Fibroblast of lung (primary cell): Measurements from ENCODE around the gene RNASEH2B. TPM values are rescaled to one million over a fixed set of nuclear protein-coding genes. Genes with fewer than 3 reads are reported as not detected.

Source experiments
- DNase-seq, 2 donors: peaks; one replicate each; pipeline versions ENCODE4 v3.0.0 to v3.0.0-alpha.2; 2010; ENCODE audit warnings: low read depth in 2 of 2
- H2AFZ ChIP-seq: 2 replicates; pipeline ENCODE4 v1.5.1; 2012; ENCODE audit warnings: low read length, control low read depth, inconsistent platforms
- H3K27ac ChIP-seq: 2 replicates; pipeline ENCODE4 v1.5.1; 2011; ENCODE audit warnings: low read length, control low read depth; ENCODE audit not compliant: insufficient read depth
- H3K27me3 ChIP-seq: 2 replicates; pipeline ENCODE4 v1.5.1; 2011; ENCODE audit warnings: mild to moderate bottlenecking, low read length; ENCODE audit not compliant: control insufficient read depth, insufficient read depth
- H3K36me3 ChIP-seq: 2 replicates; pipeline ENCODE4 v1.5.1; 2011; ENCODE audit warnings: low read length; ENCODE audit not compliant: control insufficient read depth, insufficient read depth
- H3K4me1 ChIP-seq: 2 replicates; pipeline ENCODE4 v1.5.1; 2011; ENCODE audit warnings: low read length; ENCODE audit not compliant: control insufficient read depth, insufficient read depth; ENCODE audit errors: extremely low read depth
- H3K4me2 ChIP-seq: 2 replicates; pipeline ENCODE4 v1.5.1; 2011; ENCODE audit warnings: low read length, control low read depth; ENCODE audit not compliant: insufficient read depth; ENCODE audit errors: extremely low read depth
- H3K4me3 ChIP-seq, 4 experiments: fragments of 200-600 bp in 1 of 4; sonication (generic) in 1 of 4; replicated peaks in 1 of 4; 2 replicates each; pipeline ENCODE4 v1.5.1; 2011 to 2016; ENCODE audit warnings: low read length in 4 of 4, low read depth in 3 of 4, mild to moderate bottlenecking in 3 of 4, control low read depth in 2 of 4, inconsistent platforms in 1 of 4, mixed read lengths in 1 of 4; ENCODE audit not compliant: insufficient read depth in 1 of 4; ENCODE audit errors: control extremely low read depth in 1 of 4
- H3K79me2 ChIP-seq: 2 replicates; pipeline ENCODE4 v1.5.1; 2012; ENCODE audit warnings: mild to moderate bottlenecking, low read length, inconsistent platforms; ENCODE audit not compliant: control insufficient read depth, insufficient read depth
- H3K9ac ChIP-seq: 2 replicates; pipeline ENCODE4 v1.5.1; 2011; ENCODE audit warnings: mild to moderate bottlenecking, low read length, control low read depth; ENCODE audit not compliant: insufficient read depth
- H3K9me3 ChIP-seq: 2 replicates; pipeline ENCODE4 v1.5.1; 2012; ENCODE audit warnings: low read depth, low read length; ENCODE audit not compliant: control insufficient read depth, insufficient read depth
- H4K20me1 ChIP-seq: 2 replicates; pipeline ENCODE4 v1.5.1; 2011; ENCODE audit warnings: low read length; ENCODE audit not compliant: control insufficient read depth, insufficient read depth; ENCODE audit errors: extremely low read depth
- EZH2 ChIP-seq: IDR thresholded peaks from 2 replicates; pipeline ENCODE4 v1.5.1; 2012; ENCODE audit warnings: low read length, control low read depth, mild to moderate bottlenecking; ENCODE audit errors: missing control alignments
- polyA plus RNA-seq, 2 donors: library from polyadenylated mRNA; depleted of rRNA in 1 of 2; stranded (reverse) in 1 of 2; unstranded in 1 of 2; fragments of >200 nt; gene quantifications; 2 replicates each; pipeline ENCODE4 v1.2.1, GENCODE V29; 2011 to 2012; ENCODE audit warnings: missing spikeins in 1 of 2
- total RNA-seq: library from RNA; depleted of rRNA; stranded (reverse); fragments of >200 nt; gene quantifications from 2 replicates; pipeline ENCODE4 v1.2.1, GENCODE V29; 2014
- TF ChIP-seq, protein P1 (sequence below), 2 donors: IDR thresholded peaks in 1 of 2; conservative IDR thresholded peaks in 1 of 2; 1 replicate in 1 of 2; 2 replicates in 1 of 2; pipeline ENCODE4 v1.5.1; 2011 to 2012; ENCODE audit warnings: low read length in 2 of 2, control low read depth in 1 of 2, inconsistent platforms in 1 of 2, low read depth in 1 of 2, mild to moderate bottlenecking in 1 of 2

The RNASEH2B gene
- total and polyA plus RNA-seq, 2 donors (not counting 1 experiment from before 2014, with no cell fraction given), result 24.5 to 68.7 TPM

DNA sequence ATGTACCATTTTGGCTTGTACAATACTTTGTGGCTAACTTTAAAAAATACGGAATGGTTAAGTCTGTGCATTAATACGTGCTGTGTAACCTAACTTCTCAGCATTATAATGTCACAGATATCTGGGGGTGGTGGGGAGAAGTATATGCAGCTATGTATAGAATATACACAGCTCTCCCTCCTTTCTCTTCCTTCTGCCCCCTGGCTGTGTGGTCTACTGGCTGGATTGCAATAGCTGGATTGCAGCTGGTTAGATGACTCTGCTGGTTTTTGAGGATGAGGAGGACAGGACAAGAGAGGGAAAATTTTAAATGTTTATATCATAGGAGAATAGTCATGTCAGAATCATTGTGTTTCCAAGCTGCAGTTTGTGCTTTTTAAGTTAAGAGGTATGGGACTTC lies 9.7 kb downstream of the RNASEH2B start:
- Histone ChIP-seq H3K9me3 (no peaks in the 10 kb centered on the region), H4K20me1 (no peaks in the 10 kb centered on the region), H3K9ac (no peak overlapping the region), H3K27ac (no peak overlapping the region), H3K4me3 (no peak overlapping the region), H3K4me2 (no peak overlapping the region), H3K4me1 (peaks cover 5% of the 10 kb centered on the region), H3K27me3 (no peaks in the 10 kb centered on the region), H2AFZ (no peak overlapping the region), H3K36me3 (no peaks in the 10 kb centered on the region), H3K79me2 (peaks cover 11% of the 10 kb centered on the region)
- DNase-seq, result no peak
- TF ChIP-seq, protein P1, sequence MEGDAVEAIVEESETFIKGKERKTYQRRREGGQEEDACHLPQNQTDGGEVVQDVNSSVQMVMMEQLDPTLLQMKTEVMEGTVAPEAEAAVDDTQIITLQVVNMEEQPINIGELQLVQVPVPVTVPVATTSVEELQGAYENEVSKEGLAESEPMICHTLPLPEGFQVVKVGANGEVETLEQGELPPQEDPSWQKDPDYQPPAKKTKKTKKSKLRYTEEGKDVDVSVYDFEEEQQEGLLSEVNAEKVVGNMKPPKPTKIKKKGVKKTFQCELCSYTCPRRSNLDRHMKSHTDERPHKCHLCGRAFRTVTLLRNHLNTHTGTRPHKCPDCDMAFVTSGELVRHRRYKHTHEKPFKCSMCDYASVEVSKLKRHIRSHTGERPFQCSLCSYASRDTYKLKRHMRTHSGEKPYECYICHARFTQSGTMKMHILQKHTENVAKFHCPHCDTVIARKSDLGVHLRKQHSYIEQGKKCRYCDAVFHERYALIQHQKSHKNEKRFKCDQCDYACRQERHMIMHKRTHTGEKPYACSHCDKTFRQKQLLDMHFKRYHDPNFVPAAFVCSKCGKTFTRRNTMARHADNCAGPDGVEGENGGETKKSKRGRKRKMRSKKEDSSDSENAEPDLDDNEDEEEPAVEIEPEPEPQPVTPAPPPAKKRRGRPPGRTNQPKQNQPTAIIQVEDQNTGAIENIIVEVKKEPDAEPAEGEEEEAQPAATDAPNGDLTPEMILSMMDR (conservative IDR thresholded peaks at IDR 0.05 in 1 of 2, IDR thresholded peaks at IDR 0.05 in 1 of 2; ENCODE audit: low read depth in 1 of 2, low read length in 2 of 2), result no peak
- no peak for TF ChIP-seq EZH2

DNA sequence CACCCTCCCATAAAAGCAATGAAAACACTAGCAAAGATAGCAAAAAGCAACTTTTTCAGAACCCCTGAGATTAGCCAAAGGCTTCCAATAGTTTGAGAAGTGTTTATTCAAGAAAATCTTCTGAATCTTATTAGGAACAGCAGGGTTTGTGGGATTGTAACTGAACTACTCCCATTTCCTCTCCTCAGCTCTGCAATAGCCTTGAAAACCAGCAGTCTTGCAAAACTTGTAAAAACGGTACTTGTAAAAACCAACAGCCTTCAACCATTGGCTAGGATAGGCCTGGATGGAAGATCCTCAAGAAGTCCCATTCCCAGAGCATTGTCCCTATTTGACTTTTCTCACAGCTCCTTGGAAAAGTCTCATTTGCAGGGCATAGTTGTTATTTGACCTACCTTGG lies 12.1 kb downstream of the RNASEH2B start:
- H3K4me1 ChIP-seq, result no peaks in the 10 kb centered on the region
- no peak overlapping the region for H3K9ac ChIP-seq
- H3K79me2 ChIP-seq, result peaks cover 4% of the 10 kb centered on the region
- no peak overlapping the region for H3K4me2 ChIP-seq
- H3K4me3 ChIP-seq, result no peak overlapping the region
- H3K36me3 ChIP-seq, result no peaks in the 10 kb centered on the region
- no peak overlapping the region for H2AFZ ChIP-seq
- no peaks in the 10 kb centered on the region for H3K9me3 ChIP-seq
- no peak for TF ChIP-seq EZH2
- TF ChIP-seq, protein P1 (conservative IDR thresholded peaks at IDR 0.05 in 1 of 2, IDR thresholded peaks at IDR 0.05 in 1 of 2; ENCODE audit: low read depth in 1 of 2, low read length in 2 of 2), result no peak
- no peaks in the 10 kb centered on the region for H3K27me3 ChIP-seq
- no peaks in the 10 kb centered on the region for H4K20me1 ChIP-seq
- DNase-seq, result no peak
- no peak overlapping the region for H3K27ac ChIP-seq

DNA sequence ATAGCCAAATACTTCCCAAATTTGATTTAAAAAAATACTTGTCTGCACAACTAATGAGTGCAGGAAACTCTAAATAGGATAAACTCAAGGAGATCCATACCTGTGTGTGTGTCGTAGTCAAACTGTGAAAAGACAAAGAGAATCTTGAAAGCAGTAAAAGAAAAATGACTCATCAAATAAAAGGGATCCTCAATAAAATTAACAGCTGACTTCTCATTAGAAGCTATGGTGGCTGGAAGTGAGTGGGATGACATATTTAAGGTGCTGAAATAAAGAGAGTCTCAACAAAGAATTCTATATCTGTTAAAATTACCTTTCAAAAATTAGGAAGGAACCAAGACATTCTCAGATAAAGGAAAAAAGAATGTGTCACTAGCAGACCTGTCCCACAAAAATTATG lies 13.7 kb downstream of the RNASEH2B start:
- TF ChIP-seq, protein P1 (conservative IDR thresholded peaks at IDR 0.05 in 1 of 2, IDR thresholded peaks at IDR 0.05 in 1 of 2; ENCODE audit: low read depth in 1 of 2, low read length in 2 of 2), result no peak
- no peak for TF ChIP-seq EZH2
- H3K36me3 ChIP-seq, result no peaks in the 10 kb centered on the region
- H3K27ac ChIP-seq, result no peak overlapping the region
- no peak overlapping the region for H3K9ac ChIP-seq
- H3K4me3 ChIP-seq, result no peak overlapping the region
- no peaks in the 10 kb centered on the region for H3K27me3 ChIP-seq
- no peaks in the 10 kb centered on the region for H3K4me1 ChIP-seq
- no peak overlapping the region for H3K4me2 ChIP-seq
- H3K9me3 ChIP-seq, result no peaks in the 10 kb centered on the region
- H2AFZ ChIP-seq, result no peak overlapping the region
- no peaks in the 10 kb centered on the region for H3K79me2 ChIP-seq
- no peaks in the 10 kb centered on the region for H4K20me1 ChIP-seq
- no peak for DNase-seq
